Common myeloid progenitor, CD34-positive (primary cell): ENCODE results near the gene ZNF354C.

ENCODE experiments used
- CTCF ChIA-PET: fragments of 350-600 bp; sonication (Branson Sonifier 250); formaldehyde crosslinking; loops from one replicate; lab custom pipeline; 2021; ENCODE audit warnings: antibody characterized with exemption; lab: Charles Lee
- POLR2A ChIA-PET: fragments of 350-600 bp; sonication (Branson Sonifier 250); formaldehyde crosslinking; loops from one replicate; lab custom pipeline; 2021; ENCODE audit warnings: antibody characterized with exemption; lab: Charles Lee
- DNase-seq, 3 donors: peaks; one replicate each; pipeline versions ENCODE4 v3.0.0 to v3.0.0-alpha.2; 2013
- H3K27ac ChIP-seq, 2 experiments: 1 replicate in 1 of 2; 2 replicates in 1 of 2; pipeline ENCODE4 v1.7.0; 2013; ENCODE audit warnings: inconsistent platforms in 2 of 2, low read length in 2 of 2, mild to moderate bottlenecking in 2 of 2, low read depth in 1 of 2, moderate library complexity in 1 of 2; ENCODE audit not compliant: severe bottlenecking in 2 of 2, insufficient read depth in 1 of 2, poor library complexity in 1 of 2
- H3K27me3 ChIP-seq, 5 experiments: replicated peaks in 2 of 5; 1 replicate in 3 of 5; 2 replicates in 2 of 5; pipeline versions ENCODE4 v1.6.1 to v1.7.0; 2013; ENCODE audit warnings: low read length in 4 of 5, mild to moderate bottlenecking in 2 of 5, moderate library complexity in 2 of 5, inconsistent platforms in 1 of 5; ENCODE audit not compliant: insufficient read depth in 5 of 5, control insufficient read depth in 4 of 5
- H3K36me3 ChIP-seq, 4 experiments: 1 replicate in 2 of 4; 2 replicates in 2 of 4; pipeline versions ENCODE4 v1.6.1 to v1.7.0; 2013; ENCODE audit warnings: low read length in 3 of 4, control low read depth in 1 of 4, mild to moderate bottlenecking in 1 of 4; ENCODE audit not compliant: control insufficient read depth in 4 of 4, insufficient read depth in 4 of 4
- H3K4me1 ChIP-seq, 4 experiments: 1 replicate in 3 of 4; 2 replicates in 1 of 4; pipeline versions ENCODE4 v1.6.1 to v1.7.1; 2013; ENCODE audit warnings: low read length in 3 of 4, mild to moderate bottlenecking in 3 of 4, control low read depth in 1 of 4, inconsistent platforms in 1 of 4, moderate library complexity in 1 of 4; ENCODE audit not compliant: control insufficient read depth in 4 of 4, insufficient read depth in 4 of 4; ENCODE audit errors: control extremely low read depth in 1 of 4
- H3K4me3 ChIP-seq, 7 experiments: 1 replicate in 4 of 7; 2 replicates in 3 of 7; pipeline versions ENCODE4 v1.5.1 to v1.7.0; 2013; ENCODE audit warnings: mild to moderate bottlenecking in 7 of 7, low read length in 6 of 7, moderate library complexity in 6 of 7, inconsistent platforms in 2 of 7, low read depth in 2 of 7, control low read depth in 1 of 7; ENCODE audit not compliant: insufficient read depth in 4 of 7, control insufficient read depth in 1 of 7; ENCODE audit errors: extremely low read depth in 1 of 7
- H3K9me3 ChIP-seq, 5 experiments: 1 replicate in 4 of 5; 2 replicates in 1 of 5; pipeline versions ENCODE4 v1.6.1 to v1.7.1; 2013; ENCODE audit warnings: low read length in 4 of 5, mild to moderate bottlenecking in 2 of 5, inconsistent platforms in 1 of 5, low read depth in 1 of 5, moderate library complexity in 1 of 5; ENCODE audit not compliant: control insufficient read depth in 4 of 5, insufficient read depth in 2 of 5; ENCODE audit errors: control extremely low read depth in 1 of 5
- WGBS: methylation state at CpG from one replicate; pipeline ENCODE4 v1.1.5; 2013; ENCODE audit not compliant: insufficient coverage; 5-methylcytosine and 5-hydroxymethylcytosine counted together

ZNF354C gene

GRCh38 chr5:179054876-179055275, 5.3 kb upstream of the ZNF354C start:
- CTCF ChIA-PET: no interaction called here
- H3K9me3 ChIP-seq: peaks cover 2 to 50% (median 29%) of the 10 kb centered on the region in 5 experiments
- 96% methylated on average over 10 of the region's 10 CpGs for WGBS
- H3K27me3 ChIP-seq: no peaks in the 10 kb centered on the region
- no peaks in the 10 kb centered on the region for H3K4me1 ChIP-seq
- POLR2A ChIA-PET: no interaction called here
- H3K36me3 ChIP-seq: no peaks in the 10 kb centered on the region
- H3K27ac ChIP-seq: no peak overlapping the region
- no peak overlapping the region for H3K4me3 ChIP-seq
- no peak for DNase-seq

- 85% methylated on average over 3 of the region's 3 CpGs for WGBS
- H3K27ac ChIP-seq: no peak overlapping the region
Measured at GRCh38 chr5:179055436-179055835, 4.7 kb upstream of the ZNF354C start.

GRCh38 chr5:179055841-179056240, 4.3 kb upstream of the ZNF354C start:
- no peak for DNase-seq
- ChIA-PET CTCF (no interaction called here), POLR2A (no interaction called here)
- Histone ChIP-seq H3K4me3 (no peak overlapping the region), H3K4me1 (peaks cover 0 to 5% (median 2%) of the 10 kb centered on the region in 4 experiments), H3K9me3 (peaks cover 2 to 44% (median 27%) of the 10 kb centered on the region in 5 experiments), H3K27ac (no peak overlapping the region), H3K36me3 (no peaks in the 10 kb centered on the region), H3K27me3 (no peaks in the 10 kb centered on the region)
- 90% methylated on average over 9 of the region's 9 CpGs for WGBS

More at GRCh38 chr5:179055436-179055835, 4.7 kb upstream of the ZNF354C start:
- Histone ChIP-seq H3K27me3 (no peaks in the 10 kb centered on the region), H3K36me3 (no peaks in the 10 kb centered on the region), H3K4me3 (no peak overlapping the region), H3K9me3 (peaks cover 2 to 48% (median 25%) of the 10 kb centered on the region in 5 experiments), H3K4me1 (peaks cover 0 to under 1% (median 0%) of the 10 kb centered on the region in 4 experiments)
- ChIA-PET CTCF (no interaction called here), POLR2A (no interaction called here)
- no peak for DNase-seq

- Histone ChIP-seq H3K27me3 (no peaks in the 10 kb centered on the region), H3K4me3 (peak overlapping the region in 6 of 7 experiments; percentile 63 to 85 (median 76)), H3K36me3 (peaks cover 9 to 39% (median 24%) of the 10 kb centered on the region in 4 experiments), H3K9me3 (peaks cover 8 to 64% (median 36%) of the 10 kb centered on the region in 5 experiments), H3K27ac (peak overlapping the region in 1 of 2 experiments; percentile 42), H3K4me1 (peaks cover 0 to 9% (median 4%) of the 10 kb centered on the region in 4 experiments)
- no peak for DNase-seq
- 94% methylated on average over 11 of the region's 19 CpGs for WGBS
- CTCF ChIA-PET: interaction anchor here (1.0 kb wide), 2 partner anchors 9 to 201 kb away, joined by 3 read pairs; partner anchors contain the start of gene ZNF354B
- POLR2A ChIA-PET: no interaction called here
Measured at GRCh38 chr5:179061025-179061424, 852 bp downstream of the ZNF354C start.

GRCh38 chr5:179065703-179066102, 5.5 kb downstream of the ZNF354C start:
- Histone ChIP-seq H3K27ac (no peak overlapping the region), H3K4me3 (no peak overlapping the region), H3K4me1 (peaks cover 0 to 5% (median 3%) of the 10 kb centered on the region in 4 experiments), H3K36me3 (peaks cover 17 to 77% (median 34%) of the 10 kb centered on the region in 4 experiments), H3K27me3 (no peaks in the 10 kb centered on the region), H3K9me3 (peaks cover 11 to 82% (median 67%) of the 10 kb centered on the region in 5 experiments)
- 90% methylated on average over 2 of the region's 6 CpGs for WGBS
- DNase-seq: no peak
- ChIA-PET POLR2A (no interaction called here), CTCF (no interaction called here)

GRCh38 chr5:179079165-179079987, 19.2 kb downstream of the ZNF354C start:
- H3K36me3 ChIP-seq: peaks cover 24 to 62% (median 35%) of the 10 kb centered on the region in 4 experiments
- WGBS: 100% methylated on average over 6 of the region's 11 CpGs

GRCh38 chr5:179080724-179081123, 20.6 kb downstream of the ZNF354C start:
- ChIA-PET POLR2A (no interaction called here), CTCF (interaction anchor here (1.0 kb wide), 1 partner anchor 18 kb away, joined by 3 read pairs; no protein-coding TSS in a partner anchor)
- Histone ChIP-seq H3K9me3 (peaks cover 45 to 92% (median 73%) of the 10 kb centered on the region in 5 experiments), H3K4me3 (no peak overlapping the region), H3K4me1 (no peaks in the 10 kb centered on the region), H3K36me3 (peaks cover 22 to 56% (median 34%) of the 10 kb centered on the region in 4 experiments), H3K27ac (no peak overlapping the region), H3K27me3 (no peaks in the 10 kb centered on the region)
- DNase-seq: no peak
- WGBS: 100% methylated on average over 3 of the region's 4 CpGs

More at GRCh38 chr5:179079165-179079987, 19.2 kb downstream of the ZNF354C start:
- H3K27ac ChIP-seq: no peak overlapping the region
- H3K4me3 ChIP-seq: peak overlapping the region in 1 of 7 experiments; percentile 9
- DNase-seq: no peak
- ChIA-PET POLR2A (no interaction called here), CTCF (no interaction called here)
- no peaks in the 10 kb centered on the region for H3K27me3 ChIP-seq
- H3K4me1 ChIP-seq: no peaks in the 10 kb centered on the region
- peaks cover 42 to 88% (median 74%) of the 10 kb centered on the region in 5 experiments for H3K9me3 ChIP-seq
